K562 (cell line): ENCODE data around the gene ANKH. TPM values are rescaled to one million over a fixed set of nuclear protein-coding genes. Genes with fewer than 3 reads are reported as not detected.

ENCODE experiments used
- ATAC-seq: fragments of 200-7000 bp; cut with Tn5 transposase; 3 replicates; pipeline ENCODE4 v1.9.1; 2020; ENCODE audit warnings: moderate library complexity
- BruUV-seq: library from RNA; stranded (reverse); fragments of 400-500 nt; replicated peaks from 2 replicates; lab custom pipeline; 2021; lab: Mats Ljungman, UMichigan
- CTCF ChIA-PET: fragments of 300-600 bp; formaldehyde crosslinking; extraction: SDS; loops from one replicate; lab custom pipeline; 2021; ENCODE audit warnings: low intra/inter-chr PET ratio; lab: Yijun Ruan, JAX
- POLR2A ChIA-PET: fragments of 300-600, 350-650 bp; sonication (Branson Sonifier 250); formaldehyde crosslinking; extraction: SDS; loops from one replicate; lab custom pipeline; 2021; ENCODE audit warnings: antibody characterized with exemption, inconsistent platforms; lab: Yijun Ruan, JAX
- DNase-seq, 4 experiments: peaks; one replicate each; pipeline versions ENCODE4 v3.0.0 to v3.0.0-alpha.2; 2011 to 2018; ENCODE audit warnings: low spot score in 3 of 4, mixed read lengths in 3 of 4; ENCODE audit errors: extremely low read depth in 1 of 4
- FAIRE-seq: peaks from 2 replicates; lab custom pipeline; 2011; peaks lifted over from hg19 to GRCh38; lab: Jason Lieb, UNC
- H2AFZ ChIP-seq: 2 replicates; pipeline ENCODE4 v1.6.0; 2011; ENCODE audit warnings: low read depth, low read length, control low read depth, inconsistent platforms
- H3K27ac ChIP-seq: fragments of 200-600 bp; 3 replicates; pipeline ENCODE4 v1.8.0; 2011; ENCODE audit warnings: low read depth, mild to moderate bottlenecking, control low read depth, inconsistent platforms, low read length, moderate library complexity, mixed read lengths; ENCODE audit errors: extremely low read depth
- H3K27me3 ChIP-seq, 2 experiments: fragments of 300-600 bp in 1 of 2; 2 replicates in 1 of 2; 3 replicates in 1 of 2; pipeline versions ENCODE4 v1.6.0 to v1.8.0; 2011; ENCODE audit warnings: inconsistent platforms in 2 of 2, low read length in 2 of 2, mild to moderate bottlenecking in 1 of 2, mixed read lengths in 1 of 2, moderate library complexity in 1 of 2; ENCODE audit not compliant: control insufficient read depth in 2 of 2, insufficient read depth in 2 of 2
- H3K36me3 ChIP-seq: fragments of 300-600 bp; 3 replicates; pipeline ENCODE4 v1.8.0; 2011; ENCODE audit warnings: mild to moderate bottlenecking, low read length, inconsistent platforms; ENCODE audit not compliant: control insufficient read depth, insufficient read depth
- H3K4me1 ChIP-seq, 2 experiments: fragments of 200-600 bp in 1 of 2; replicated peaks in 1 of 2; 2 replicates in 1 of 2; 3 replicates in 1 of 2; pipeline versions ENCODE4 v1.5.1 to v1.8.0; 2011; ENCODE audit warnings: inconsistent platforms in 2 of 2, low read length in 2 of 2, mild to moderate bottlenecking in 1 of 2, mixed read lengths in 1 of 2, moderate library complexity in 1 of 2; ENCODE audit not compliant: control insufficient read depth in 2 of 2, insufficient read depth in 2 of 2
- H3K4me2 ChIP-seq: 2 replicates; pipeline ENCODE4 v1.6.1; 2011; ENCODE audit warnings: low read length, control low read depth, inconsistent platforms, mixed read lengths; ENCODE audit not compliant: insufficient read depth
- H3K4me3 ChIP-seq: fragments of 200-600 bp; sonication (generic), shearing (Covaris generic); 2 replicates; pipeline ENCODE4 v1.5.1; 2016; ENCODE audit warnings: control low read depth, inconsistent platforms
- H3K79me2 ChIP-seq: fragments of 200-600 bp; 3 replicates; pipeline ENCODE4 v1.8.0; 2011; ENCODE audit warnings: low read length, inconsistent platforms; ENCODE audit not compliant: control insufficient read depth, insufficient read depth
- H3K9ac ChIP-seq, 2 experiments: 2 replicates each; pipeline versions ENCODE4 v1.6.0 to v1.6.1; 2011; ENCODE audit warnings: low read depth in 2 of 2, low read length in 2 of 2, control low read depth in 1 of 2, inconsistent platforms in 1 of 2, mild to moderate bottlenecking in 1 of 2, mixed read lengths in 1 of 2; ENCODE audit not compliant: insufficient read depth in 1 of 2
- H3K9me1 ChIP-seq: one replicate; pipeline ENCODE4 v1.6.0; 2011; ENCODE audit warnings: inconsistent platforms, mild to moderate bottlenecking, low read length, moderate library complexity; ENCODE audit not compliant: control insufficient read depth, insufficient read depth
- H3K9me3 ChIP-seq: replicated peaks from 2 replicates; pipeline ENCODE4 v1.5.1; 2011; ENCODE audit warnings: low read depth, low read length, inconsistent platforms; ENCODE audit not compliant: control insufficient read depth, insufficient read depth
- H4K20me1 ChIP-seq: replicated peaks from 2 replicates; pipeline ENCODE4 v1.6.1; 2011; ENCODE audit warnings: low read length, inconsistent platforms, mixed read lengths; ENCODE audit not compliant: control insufficient read depth, insufficient read depth
- KDM5B ChIP-seq: fragments of 200-600 bp; sonication (generic); IDR thresholded peaks from 2 replicates; pipeline ENCODE4 v1.6.1; 2012; ENCODE audit warnings: low read depth, mild to moderate bottlenecking, moderate library complexity, low read length, control low read depth, inconsistent platforms; ENCODE audit not compliant: insufficient replicate concordance
- NFATC3 ChIP-seq: fragments of 450-650 bp; IDR thresholded peaks from 2 replicates; pipeline ENCODE4 v1.6.1; 2017; ENCODE audit warnings: mild to moderate bottlenecking
- RAD51 ChIP-seq: fragments of 450-650 bp; IDR thresholded peaks from 2 replicates; pipeline ENCODE4 v1.7.1; 2016; ENCODE audit warnings: low read depth, mild to moderate bottlenecking, borderline replicate concordance
- TAL1 ChIP-seq: fragments of 450-650 bp; IDR thresholded peaks from 2 replicates; pipeline ENCODE4 v1.6.1; 2016; ENCODE audit warnings: mild to moderate bottlenecking
- ZNF121 ChIP-seq: sonication (generic); formaldehyde crosslinking; conservative IDR thresholded peaks from 2 replicates; pipeline ENCODE4 v1.8.0; 2022; ENCODE audit warnings: missing genetic modification reagents
- ZNF274 ChIP-seq: IDR thresholded peaks from 2 replicates; pipeline ENCODE4 v1.6.1; 2011; ENCODE audit warnings: low read depth, mild to moderate bottlenecking, low read length, moderate library complexity, borderline replicate concordance
- WGBS: fragments of 100-300 bp; shearing (Covaris generic); methylation state at CpG from one replicate; pipeline ENCODE4 v1.1.6; 2016; ENCODE audit warnings: low coverage, mixed read lengths; ENCODE audit not compliant: insufficient coverage; ENCODE audit errors: missing lambda C conversion rate; 5-methylcytosine and 5-hydroxymethylcytosine counted together
- in situ Hi-C: fragments of 300-500 bp; cut with MboI; formaldehyde crosslinking; loops from 4 replicates; pipeline ENCODE4 v1.15.0; 2018; ENCODE audit warnings: inconsistent platforms, mixed read lengths
- intact Hi-C: fragments of 100-400 bp; cut with micrococcal nuclease; formaldehyde crosslinking; loops from 2 replicates; pipeline ENCODE4 v1.14.2; 2022
- polyA plus RNA-seq, 8 experiments: library from polyadenylated mRNA; depleted of rRNA in 4 of 8; stranded (reverse) in 5 of 8; unstranded in 3 of 8; fragments of >200 nt; fragmentation: Nextera tagmentation in 2 of 8; fragmentation: Illumina TruSeq in 1 of 8; extraction: Ambion mirVana in 2 of 8; extraction: Trizol in 1 of 8; gene quantifications; 2 replicates each; pipeline versions ENCODE4 v1.2.1 to v1.2.3, GENCODE V29; 2011 to 2014; ENCODE audit warnings: inconsistent platforms in 1 of 8, missing spikeins in 1 of 8
- total RNA-seq, 7 experiments: library from RNA; depleted of rRNA in 6 of 7; stranded (reverse); fragments of >200 nt in 6 of 7; fragmentation: Illumina TruSeq in 2 of 7; extraction: Trizol in 2 of 7; gene quantifications; 2 replicates each; pipeline versions ENCODE4 v1.2.1 to v1.2.3, GENCODE V29; 2011 to 2021; ENCODE audit warnings: low replicate concordance in 1 of 7
- TF ChIP-seq, protein P1 (sequence below): fragments of 250-450 bp; sonication (Bioruptor Pico); IDR thresholded peaks from 2 replicates; pipeline ENCODE4 v1.8.0; 2021; ENCODE audit warnings: borderline replicate concordance, mild to moderate bottlenecking, moderate library complexity; ENCODE audit not compliant: poor library complexity, severe bottlenecking

Gene ANKH
- total and polyA plus RNA-seq, 9 of the 15 experiments (the other 6 are each of a cell fraction or from before 2014, with no cell fraction given), result 0.79 to 12.2 (median 4.5) TPM

DNA sequence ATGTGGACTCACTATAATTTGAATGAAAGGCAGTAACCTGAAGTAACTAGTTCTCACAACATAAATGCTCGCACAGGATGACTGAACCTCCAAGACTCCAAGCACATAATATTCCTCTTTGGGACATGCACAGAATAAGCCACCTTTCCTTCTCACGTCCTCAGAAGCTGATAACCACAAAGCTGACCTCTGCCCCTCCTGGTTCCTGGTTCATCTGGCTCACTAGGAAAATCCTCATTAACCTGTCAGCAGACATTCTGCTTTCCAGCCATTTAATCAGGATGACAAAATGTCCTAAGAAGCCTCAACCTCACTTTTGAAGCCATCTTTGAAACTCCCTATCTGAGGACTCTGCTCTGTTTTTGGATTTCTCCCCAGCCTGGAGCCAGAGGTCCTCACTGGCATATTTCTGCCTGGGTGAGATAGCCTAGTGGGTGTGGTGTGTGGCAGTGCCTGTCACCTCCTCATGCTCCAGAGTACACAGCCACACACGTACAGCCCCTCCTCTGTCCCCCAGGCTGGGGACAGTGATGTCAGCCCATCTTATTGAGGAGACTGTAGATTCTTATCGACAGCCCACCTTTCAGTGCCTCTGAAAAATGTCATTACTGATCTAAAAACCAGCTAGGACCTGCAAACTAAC lies 10.3 kb downstream of the ANKH start:
- WGBS, result 3% methylated on average over 4 of the region's 4 CpGs
- intact Hi-C loops (no loop called here), in situ Hi-C loops (no loop called here)
- H3K9me1 ChIP-seq, result no peaks in the 10 kb centered on the region
- H3K27me3 ChIP-seq, result peaks cover 5 to 7% of the 10 kb centered on the region in 2 experiments; a peak in 4 of 5 replicates
- H3K9ac ChIP-seq, result no peak overlapping the region
- POLR2A ChIA-PET, result interaction anchor here (0.6 to 0.8 kb wide), 2 partner anchors 11 to 19 kb away, joined by 5 read pairs; no protein-coding TSS in a partner anchor
- TF ChIP-seq ZNF121 (CRISPR knock-in tag) (no peak), KDM5B (no peak), NFATC3 (no peak), TAL1 (no peak), RAD51 (no peak), ZNF274 (no peak)
- TF ChIP-seq, protein P1, sequence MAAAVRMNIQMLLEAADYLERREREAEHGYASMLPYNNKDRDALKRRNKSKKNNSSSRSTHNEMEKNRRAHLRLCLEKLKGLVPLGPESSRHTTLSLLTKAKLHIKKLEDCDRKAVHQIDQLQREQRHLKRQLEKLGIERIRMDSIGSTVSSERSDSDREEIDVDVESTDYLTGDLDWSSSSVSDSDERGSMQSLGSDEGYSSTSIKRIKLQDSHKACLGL (CRISPR knock-in tag), result no peak
- CTCF ChIA-PET, result no interaction called here
- no peak overlapping the region for H3K4me3 ChIP-seq
- ATAC-seq, result no peak; the same call in 2 of the 3 replicates
- no peak overlapping the region for H3K4me2 ChIP-seq
- H3K9me3 ChIP-seq, result no peaks in the 10 kb centered on the region
- no peaks in the 10 kb centered on the region for H3K36me3 ChIP-seq
- no peak overlapping the region for H3K27ac ChIP-seq
- FAIRE-seq, result no peak
- no TSS peak for BruUV-seq
- no peaks in the 10 kb centered on the region for H4K20me1 ChIP-seq
- no peak overlapping the region for H2AFZ ChIP-seq
- H3K4me1 ChIP-seq, result no peaks in the 10 kb centered on the region
- no peak for DNase-seq
- H3K79me2 ChIP-seq, result no peaks in the 10 kb centered on the region
